Activated CD8-positive, alpha-beta memory T cell treated with anti-CD3 and anti-CD28 coated beads, Interleukin-2, amount 50 U/mL, for 24 hours (primary cell): ENCODE results near the gene GRIN2A.

ENCODE experiments used
- DNase-seq: peaks from one replicate; pipeline ENCODE4 v3.0.0-alpha.2; 2020; ENCODE audit errors: extremely low read depth

GRIN2A gene

GRCh38 chr16:10130538-10130937 lies 51.7 kb downstream of the GRIN2A start:
- no peak for DNase-seq

- no peak for DNase-seq
Measured at GRCh38 chr16:10128397-10129258, 53.6 kb downstream of the GRIN2A start.

GRCh38 chr16:10126686-10127085 lies 55.5 kb downstream of the GRIN2A start:
- DNase-seq: no peak

GRCh38 chr16:10123141-10123540 lies 59.1 kb downstream of the GRIN2A start:
- no peak for DNase-seq

- DNase-seq: no peak
Measured at GRCh38 chr16:10122546-10122945, 59.7 kb downstream of the GRIN2A start.

GRCh38 chr16:10121897-10122425 lies 60.3 kb downstream of the GRIN2A start:
- DNase-seq: no peak

- DNase-seq: no peak
Measured at GRCh38 chr16:10121491-10121890, 60.7 kb downstream of the GRIN2A start.

GRCh38 chr16:10120953-10121352 lies 61.3 kb downstream of the GRIN2A start:
- no peak for DNase-seq

GRCh38 chr16:10114409-10114808 lies 67.8 kb downstream of the GRIN2A start:
- DNase-seq: no peak

GRCh38 chr16:10113248-10113647 lies 69.0 kb downstream of the GRIN2A start:
- no peak for DNase-seq

- DNase-seq: no peak
Measured at GRCh38 chr16:10112021-10112420, 70.2 kb downstream of the GRIN2A start.

- no peak for DNase-seq
Measured at GRCh38 chr16:10111156-10111761, 71.0 kb downstream of the GRIN2A start.

GRCh38 chr16:10110552-10110951 lies 71.7 kb downstream of the GRIN2A start:
- DNase-seq: no peak

GRCh38 chr16:10107081-10107480 lies 75.1 kb downstream of the GRIN2A start:
- no peak for DNase-seq

GRCh38 chr16:10103700-10104099 lies 78.5 kb downstream of the GRIN2A start:
- DNase-seq: no peak

- no peak for DNase-seq
Measured at GRCh38 chr16:10103118-10103517, 79.1 kb downstream of the GRIN2A start.

GRCh38 chr16:10100829-10101228 lies 81.4 kb downstream of the GRIN2A start:
- no peak for DNase-seq

GRCh38 chr16:10098991-10099390 lies 83.2 kb downstream of the GRIN2A start:
- DNase-seq: no peak

GRCh38 chr16:10097271-10097670 lies 85.0 kb downstream of the GRIN2A start:
- DNase-seq: no peak

- no peak for DNase-seq
Measured at GRCh38 chr16:10093576-10093975, 88.7 kb downstream of the GRIN2A start.

GRCh38 chr16:10090816-10091215 lies 91.4 kb downstream of the GRIN2A start:
- DNase-seq: no peak

- DNase-seq: no peak
Measured at GRCh38 chr16:10088380-10088793, 93.8 kb downstream of the GRIN2A start.

GRCh38 chr16:10087151-10087550 lies 95.1 kb downstream of the GRIN2A start:
- no peak for DNase-seq
